Measurements from ENCODE around the gene MEGF6. TPM values are rescaled to one million over a fixed set of nuclear protein-coding genes. Genes with fewer than 3 reads are reported as not detected.

The MEGF6 gene
- total and polyA plus RNA-seq, 2 experiments from 2014 or later: 11.6 to 21.9 TPM

DNA sequence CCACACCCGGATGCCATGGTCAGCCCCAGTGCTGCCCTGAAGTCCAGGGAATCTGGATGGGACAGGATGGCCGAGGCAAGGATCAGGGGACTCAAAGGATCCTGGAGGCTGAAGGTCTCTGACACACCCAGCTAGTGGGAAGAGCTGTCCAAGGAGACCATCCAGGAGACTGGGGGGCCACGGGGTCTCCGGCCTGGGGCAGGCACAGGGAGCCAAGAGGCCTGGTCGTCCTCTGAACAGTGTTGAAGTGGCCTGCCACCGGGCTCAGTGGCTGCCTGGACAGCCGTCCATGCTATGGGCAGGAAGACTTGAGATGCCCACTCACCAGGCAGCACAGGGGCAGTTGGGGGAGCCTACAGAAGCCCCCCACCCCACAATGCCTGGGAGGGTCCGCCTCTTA is 41.9 kb downstream of the MEGF6 start:
- TF ChIP-seq, protein P1, sequence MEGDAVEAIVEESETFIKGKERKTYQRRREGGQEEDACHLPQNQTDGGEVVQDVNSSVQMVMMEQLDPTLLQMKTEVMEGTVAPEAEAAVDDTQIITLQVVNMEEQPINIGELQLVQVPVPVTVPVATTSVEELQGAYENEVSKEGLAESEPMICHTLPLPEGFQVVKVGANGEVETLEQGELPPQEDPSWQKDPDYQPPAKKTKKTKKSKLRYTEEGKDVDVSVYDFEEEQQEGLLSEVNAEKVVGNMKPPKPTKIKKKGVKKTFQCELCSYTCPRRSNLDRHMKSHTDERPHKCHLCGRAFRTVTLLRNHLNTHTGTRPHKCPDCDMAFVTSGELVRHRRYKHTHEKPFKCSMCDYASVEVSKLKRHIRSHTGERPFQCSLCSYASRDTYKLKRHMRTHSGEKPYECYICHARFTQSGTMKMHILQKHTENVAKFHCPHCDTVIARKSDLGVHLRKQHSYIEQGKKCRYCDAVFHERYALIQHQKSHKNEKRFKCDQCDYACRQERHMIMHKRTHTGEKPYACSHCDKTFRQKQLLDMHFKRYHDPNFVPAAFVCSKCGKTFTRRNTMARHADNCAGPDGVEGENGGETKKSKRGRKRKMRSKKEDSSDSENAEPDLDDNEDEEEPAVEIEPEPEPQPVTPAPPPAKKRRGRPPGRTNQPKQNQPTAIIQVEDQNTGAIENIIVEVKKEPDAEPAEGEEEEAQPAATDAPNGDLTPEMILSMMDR (IDR thresholded peaks at IDR 0.05; ENCODE audit: poor library complexity): no peak
- no peak for TF ChIP-seq EZH2phosphoT487 (IDR thresholded peaks at IDR 0.05; ENCODE audit: low read depth, severe bottlenecking, unreplicated experiment)
- TF ChIP-seq EZH2 (IDR thresholded peaks at IDR 0.05; ENCODE audit: borderline replicate concordance): no peak
- 94% methylated on average over 8 of the region's 8 CpGs for WGBS (ENCODE audit: low lambda C conversion rate, missing lambda C conversion rate)

DNA sequence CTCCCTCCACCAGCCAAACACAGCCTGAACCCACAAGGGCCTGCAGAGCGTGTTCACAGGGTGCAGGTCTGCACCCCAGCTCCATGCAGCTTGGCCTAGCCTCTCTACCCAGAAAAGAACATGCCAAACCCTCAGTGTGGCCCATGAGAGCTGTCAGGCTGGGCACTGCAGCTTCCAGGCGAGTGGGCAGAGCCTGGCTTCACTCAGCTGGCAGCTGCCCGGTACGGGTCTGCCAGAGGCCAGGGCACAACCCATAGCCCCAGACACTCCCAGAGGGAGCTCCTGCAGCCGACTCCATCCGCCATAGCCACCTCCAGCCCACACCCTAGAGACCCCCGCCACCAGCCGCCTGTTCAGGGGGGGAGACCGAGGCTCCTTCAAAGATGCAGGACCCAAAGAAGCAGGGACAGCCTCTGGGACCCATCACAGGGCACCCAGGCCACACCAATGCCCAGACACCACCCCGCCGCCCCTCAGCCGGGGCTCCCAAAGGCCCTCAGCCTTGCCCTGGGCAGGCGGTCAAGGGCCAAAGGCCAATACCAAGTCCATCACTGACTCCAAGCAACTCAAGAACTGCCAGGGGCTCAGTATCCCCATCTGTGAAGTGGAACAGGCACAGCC is 42.4 kb downstream of the MEGF6 start:
- TF ChIP-seq EZH2 (IDR thresholded peaks at IDR 0.05; ENCODE audit: borderline replicate concordance) (no peak), EZH2phosphoT487 (IDR thresholded peaks at IDR 0.05; ENCODE audit: low read depth, severe bottlenecking, unreplicated experiment) (no peak)
- TF ChIP-seq, protein P1 (IDR thresholded peaks at IDR 0.05; ENCODE audit: poor library complexity): no peak
- H4K20me1 ChIP-seq (ENCODE audit: insufficient read depth, poor library complexity, severe bottlenecking): no peaks in the 10 kb centered on the region
- no peak overlapping the region for H3K27ac ChIP-seq
- H3K4me3 ChIP-seq: no peak overlapping the region
- H3K79me2 ChIP-seq: no peaks in the 10 kb centered on the region
- H3K27me3 ChIP-seq: no peaks in the 10 kb centered on the region
- no peaks in the 10 kb centered on the region for H3K4me1 ChIP-seq (ENCODE audit: insufficient read depth)
- no peak overlapping the region for H3K4me2 ChIP-seq
- H3K9me2 ChIP-seq (replicated peaks; ENCODE audit: insufficient read depth): no peaks in the 10 kb centered on the region
- WGBS (ENCODE audit: low lambda C conversion rate, missing lambda C conversion rate): 98% methylated on average over 9 of the region's 13 CpGs
- no peaks in the 10 kb centered on the region for H3K9me3 ChIP-seq (ENCODE audit: low read depth)
- H3K36me3 ChIP-seq (replicated peaks; ENCODE audit: insufficient read depth, low read depth): no peaks in the 10 kb centered on the region
- H2AFZ ChIP-seq: no peak overlapping the region
- no peak for DNase-seq (ENCODE audit: low spot score)

More for the DNA sequence above, 41.9 kb downstream of the MEGF6 start:
- H3K4me3 ChIP-seq: no peak overlapping the region
- H3K36me3 ChIP-seq (replicated peaks; ENCODE audit: insufficient read depth, low read depth): no peaks in the 10 kb centered on the region
- no peak for DNase-seq (ENCODE audit: low spot score)
- no peak overlapping the region for H2AFZ ChIP-seq
- H3K79me2 ChIP-seq: no peaks in the 10 kb centered on the region
- no peaks in the 10 kb centered on the region for H3K9me2 ChIP-seq (replicated peaks; ENCODE audit: insufficient read depth)
- no peak overlapping the region for H3K27ac ChIP-seq
- H3K4me1 ChIP-seq (ENCODE audit: insufficient read depth): no peaks in the 10 kb centered on the region
- H3K9me3 ChIP-seq (ENCODE audit: low read depth): no peaks in the 10 kb centered on the region
- no peak overlapping the region for H3K4me2 ChIP-seq
- H3K27me3 ChIP-seq: no peaks in the 10 kb centered on the region
- no peaks in the 10 kb centered on the region for H4K20me1 ChIP-seq (ENCODE audit: insufficient read depth, poor library complexity, severe bottlenecking)

DNA sequence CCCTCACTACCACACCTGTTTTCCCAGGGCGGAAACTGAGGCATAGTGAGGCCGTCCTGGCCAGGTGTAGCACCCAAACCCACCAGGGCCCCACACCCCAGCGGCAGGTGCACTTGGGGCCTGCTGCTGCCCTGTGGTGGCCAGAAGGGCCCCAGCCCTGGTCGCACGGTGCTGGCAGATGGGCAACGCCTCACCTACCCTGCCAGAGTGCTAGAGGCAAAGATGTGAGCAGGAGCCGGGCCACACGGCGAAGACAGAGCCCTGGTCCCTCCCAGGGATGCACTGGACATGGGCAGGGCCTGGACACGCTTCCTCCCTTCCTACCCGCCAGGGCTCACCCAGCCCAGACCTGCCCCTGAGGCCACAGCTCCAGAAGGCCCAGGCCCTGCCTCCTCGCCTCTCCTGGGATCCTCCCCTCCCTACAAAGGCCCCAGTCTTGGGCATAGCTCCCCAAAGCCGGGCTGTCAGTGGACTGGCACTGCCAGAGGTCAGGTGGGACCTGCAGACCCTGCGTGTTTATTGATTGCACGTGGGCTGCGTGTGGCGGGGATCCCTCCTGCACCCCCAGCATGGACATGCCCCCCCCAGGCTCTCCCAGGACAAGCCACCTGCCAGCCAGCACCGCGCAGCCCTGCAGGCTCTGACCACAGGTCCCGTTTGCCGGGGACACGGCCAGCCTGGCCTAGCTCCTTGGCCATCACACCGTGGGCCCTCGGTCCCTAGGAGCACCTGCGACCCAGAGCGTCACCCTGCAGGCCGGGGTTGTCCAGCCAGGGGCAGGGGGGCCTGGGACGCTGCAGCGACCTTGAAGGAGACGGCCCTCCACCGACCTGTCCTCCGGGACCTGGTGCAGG is 44.1 kb downstream of the MEGF6 start:
- WGBS (ENCODE audit: low lambda C conversion rate, missing lambda C conversion rate): 91% methylated on average over 28 of the region's 32 CpGs
- no peaks in the 10 kb centered on the region for H4K20me1 ChIP-seq (ENCODE audit: insufficient read depth, poor library complexity, severe bottlenecking)
- no peak overlapping the region for H2AFZ ChIP-seq
- no peaks in the 10 kb centered on the region for H3K4me1 ChIP-seq (ENCODE audit: insufficient read depth)
- H3K27me3 ChIP-seq: no peaks in the 10 kb centered on the region
- H3K4me2 ChIP-seq: no peak overlapping the region
- DNase-seq (ENCODE audit: low spot score): no peak
- H3K36me3 ChIP-seq (replicated peaks; ENCODE audit: insufficient read depth, low read depth): no peaks in the 10 kb centered on the region
- H3K79me2 ChIP-seq: no peaks in the 10 kb centered on the region
- H3K4me3 ChIP-seq: no peak overlapping the region
- H3K9me3 ChIP-seq (ENCODE audit: low read depth): no peaks in the 10 kb centered on the region
- H3K9me2 ChIP-seq (replicated peaks; ENCODE audit: insufficient read depth): no peaks in the 10 kb centered on the region
- TF ChIP-seq, protein P1 (IDR thresholded peaks at IDR 0.05; ENCODE audit: poor library complexity): no peak
- TF ChIP-seq EZH2phosphoT487 (IDR thresholded peaks at IDR 0.05; ENCODE audit: low read depth, severe bottlenecking, unreplicated experiment) (no peak), EZH2 (IDR thresholded peaks at IDR 0.05; ENCODE audit: borderline replicate concordance) (no peak)
- H3K27ac ChIP-seq: no peak overlapping the region

All from hepatocyte (in vitro differentiated cells).